ENCODE results near the gene SLC6A1.
A peak's percentile ranks its signal among the peaks of the same experiment; 100 is the strongest.

SLC6A1 gene

DNA sequence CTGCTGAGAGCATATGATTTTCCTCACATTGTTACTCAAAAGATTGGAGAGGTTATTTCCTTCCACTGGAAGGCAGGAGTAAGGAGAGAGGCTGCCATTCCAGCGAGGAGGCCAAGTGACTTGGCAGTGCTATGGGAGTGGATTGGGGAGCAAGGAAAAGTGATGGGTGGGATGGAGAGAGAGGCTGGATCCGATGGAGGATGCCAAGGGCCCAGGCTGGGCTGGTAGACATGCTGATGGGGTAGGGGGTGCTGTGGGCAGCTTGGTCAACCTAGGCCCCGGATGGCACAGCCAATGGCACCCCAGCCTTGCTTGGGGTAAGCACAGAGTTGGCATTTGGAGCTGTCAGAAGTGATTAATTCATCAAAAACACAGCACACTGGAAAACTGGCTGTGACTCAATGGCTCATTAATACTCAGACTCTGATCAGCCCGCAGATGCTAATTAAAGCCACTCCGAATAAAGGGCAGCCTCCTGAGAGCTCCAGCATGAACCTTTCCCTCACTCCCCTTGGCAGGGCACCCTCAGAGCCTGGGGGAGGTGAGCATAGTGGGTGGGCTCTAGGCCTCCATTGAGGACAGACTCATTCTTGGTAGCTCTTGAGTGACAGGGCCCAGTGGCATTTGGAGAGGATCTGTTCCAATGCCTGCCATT, 22.1 kb upstream of the SLC6A1 start:
- no peak for DNase-seq (ENCODE audit: low read depth)

DNA sequence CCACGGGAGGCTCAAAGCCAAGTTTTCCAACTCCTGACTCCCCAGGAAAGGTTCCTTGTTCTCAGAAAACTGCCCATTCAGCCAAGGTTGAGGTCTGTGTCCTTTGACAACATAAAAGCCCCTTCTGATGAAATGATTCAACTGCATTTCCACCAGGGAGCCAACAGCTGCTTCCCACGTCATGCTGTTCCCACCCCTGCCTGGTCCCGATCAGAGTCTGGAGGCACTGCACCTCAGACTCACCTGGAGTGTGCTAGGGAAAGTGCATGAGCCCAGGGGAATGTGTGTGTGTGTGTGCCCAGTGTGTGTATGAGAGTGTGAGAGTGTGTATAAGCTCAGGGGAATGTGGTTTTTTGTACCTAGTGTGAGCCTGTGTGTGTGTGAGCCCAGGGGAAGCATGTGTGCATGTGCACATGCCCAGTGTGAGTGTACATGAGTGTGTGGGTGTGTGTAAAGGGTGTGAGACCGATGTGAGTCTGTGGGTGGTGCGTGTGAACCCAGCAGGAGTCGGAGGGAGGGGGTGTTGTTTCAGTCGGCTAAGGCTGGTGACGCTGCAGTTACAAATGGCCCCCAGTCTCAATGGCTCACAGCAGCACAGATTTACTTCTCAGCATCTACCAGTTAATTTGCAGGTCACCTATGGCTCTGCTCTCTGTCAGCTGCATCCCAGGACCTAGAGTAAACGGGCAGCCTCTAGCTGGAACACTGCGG, 20.3 kb upstream of the SLC6A1 start:
- no peak for DNase-seq (ENCODE audit: low read depth)

DNA sequence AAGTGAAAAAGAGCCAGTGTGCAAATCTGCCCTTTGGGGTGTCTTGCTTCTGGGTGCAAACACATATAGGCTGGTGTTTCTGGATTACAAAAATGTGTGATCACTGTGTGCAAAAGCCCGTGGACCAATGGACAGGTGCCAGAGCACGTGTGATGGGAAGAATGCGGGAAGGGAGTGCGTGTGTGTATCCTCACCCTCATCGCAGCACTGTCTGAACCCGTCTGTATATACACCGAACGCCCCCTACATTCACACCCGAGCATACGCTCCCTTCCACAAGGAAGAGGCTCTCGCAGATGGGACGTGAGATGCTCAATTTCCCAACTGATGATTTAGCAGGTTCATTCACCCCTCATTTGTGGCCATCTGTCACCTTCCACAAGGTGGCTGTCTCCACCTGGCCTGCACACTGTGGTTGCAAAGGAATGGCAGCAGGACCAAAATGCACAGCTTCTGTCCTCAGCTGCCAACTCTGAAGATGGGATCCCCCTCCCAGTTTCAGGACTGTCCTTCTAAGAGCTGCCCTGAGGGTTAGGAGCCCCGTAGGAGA, 19.4 kb upstream of the SLC6A1 start:
- DNase-seq (ENCODE audit: low read depth), result no peak

DNA sequence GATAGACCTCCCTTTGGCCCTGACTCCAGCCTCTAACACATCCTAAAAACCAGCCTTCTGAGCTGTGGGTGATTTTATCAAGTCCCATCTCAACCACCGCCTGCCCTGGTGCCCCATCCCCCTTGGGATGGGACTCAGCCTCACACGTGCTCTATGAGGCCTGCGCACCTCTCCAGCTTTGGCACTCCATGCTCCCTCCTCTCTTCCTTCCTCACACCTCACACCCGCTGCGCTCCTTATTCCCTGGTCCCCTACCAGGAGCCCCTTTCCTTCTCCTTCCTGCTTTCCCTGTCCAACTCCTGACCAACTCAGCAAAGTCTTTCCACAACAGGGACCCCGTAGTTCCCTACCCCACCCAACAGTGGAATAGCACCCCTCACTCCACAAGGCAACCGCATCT, 18.4 kb upstream of the SLC6A1 start:
- no peak for DNase-seq (ENCODE audit: low read depth)

DNA sequence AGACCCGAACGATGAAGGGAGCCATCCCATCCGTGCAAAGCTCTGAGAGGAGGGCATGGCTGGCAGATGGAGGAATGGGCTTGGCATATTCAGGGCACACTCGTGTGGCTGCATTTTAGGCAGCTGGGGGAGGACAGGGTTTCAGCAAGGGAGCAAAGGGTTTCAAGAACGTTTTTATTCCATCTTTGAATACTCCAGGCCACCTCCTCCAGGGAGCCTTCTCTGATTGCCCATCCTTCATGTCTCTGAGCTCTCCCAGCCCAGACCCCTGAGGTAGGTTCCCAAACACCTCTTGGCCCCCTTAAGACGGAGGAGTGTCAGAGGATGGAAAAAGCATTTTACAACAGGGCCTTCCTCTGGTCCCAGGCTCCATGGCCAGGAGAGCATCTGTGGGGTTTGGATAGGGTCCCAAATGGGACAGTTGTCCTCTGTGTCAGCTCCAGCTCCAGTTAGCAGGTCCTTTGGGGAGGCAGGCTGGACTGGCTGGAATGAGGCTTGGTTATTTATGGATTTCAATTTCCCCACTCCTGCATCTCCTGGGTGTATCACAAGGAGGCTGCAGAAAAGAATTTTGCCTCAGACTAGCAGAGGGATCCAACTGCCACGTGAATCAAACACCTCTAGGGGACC, 17.7 kb upstream of the SLC6A1 start:
- DNase-seq (ENCODE audit: low read depth), result no peak

DNA sequence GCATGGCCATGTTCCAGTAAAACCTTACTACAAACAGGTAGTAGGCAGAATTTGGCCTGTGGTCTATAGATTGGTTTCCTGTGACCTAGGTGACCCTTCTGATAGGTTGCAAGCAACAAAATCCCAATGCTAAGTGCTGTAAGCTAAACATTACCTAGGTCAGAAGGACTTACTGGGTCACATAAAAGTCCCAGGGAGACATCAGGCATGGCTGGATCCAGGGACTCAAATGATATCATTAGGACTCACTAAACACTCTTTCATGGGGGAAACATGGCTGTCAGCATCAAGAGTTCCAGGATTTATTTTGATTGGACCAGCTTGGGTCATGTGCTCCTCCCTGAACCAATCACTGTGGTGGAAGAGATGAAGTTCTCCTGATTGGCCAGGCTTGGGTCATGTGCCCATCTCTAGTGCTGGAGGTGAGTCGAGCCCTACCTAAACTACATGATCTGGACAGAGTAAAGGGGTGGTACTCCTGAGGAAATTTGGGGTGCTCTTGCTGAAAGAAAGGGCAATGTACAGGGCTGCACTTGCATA, 16.8 kb upstream of the SLC6A1 start:
- no peak for DNase-seq (ENCODE audit: low read depth)

DNA sequence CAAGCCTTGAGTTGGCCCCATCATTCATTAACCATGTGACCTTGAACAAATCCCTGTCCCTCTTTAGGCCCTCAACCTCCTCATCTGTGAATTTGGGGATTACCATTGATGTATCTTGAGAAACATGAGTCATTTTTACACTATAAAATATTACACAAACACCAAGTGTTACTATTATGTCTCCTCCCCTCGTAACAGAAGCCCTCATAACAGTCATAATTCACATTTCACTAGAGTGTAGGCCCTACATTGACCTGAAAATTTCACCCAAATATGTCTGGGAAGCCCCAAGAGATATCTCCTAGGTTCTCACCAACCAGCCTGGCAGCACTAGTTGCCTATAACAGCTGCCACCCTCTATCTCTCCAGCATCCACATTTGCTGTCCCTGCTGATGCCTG, 15.8 kb upstream of the SLC6A1 start:
- no peak for DNase-seq (ENCODE audit: low read depth)

DNA sequence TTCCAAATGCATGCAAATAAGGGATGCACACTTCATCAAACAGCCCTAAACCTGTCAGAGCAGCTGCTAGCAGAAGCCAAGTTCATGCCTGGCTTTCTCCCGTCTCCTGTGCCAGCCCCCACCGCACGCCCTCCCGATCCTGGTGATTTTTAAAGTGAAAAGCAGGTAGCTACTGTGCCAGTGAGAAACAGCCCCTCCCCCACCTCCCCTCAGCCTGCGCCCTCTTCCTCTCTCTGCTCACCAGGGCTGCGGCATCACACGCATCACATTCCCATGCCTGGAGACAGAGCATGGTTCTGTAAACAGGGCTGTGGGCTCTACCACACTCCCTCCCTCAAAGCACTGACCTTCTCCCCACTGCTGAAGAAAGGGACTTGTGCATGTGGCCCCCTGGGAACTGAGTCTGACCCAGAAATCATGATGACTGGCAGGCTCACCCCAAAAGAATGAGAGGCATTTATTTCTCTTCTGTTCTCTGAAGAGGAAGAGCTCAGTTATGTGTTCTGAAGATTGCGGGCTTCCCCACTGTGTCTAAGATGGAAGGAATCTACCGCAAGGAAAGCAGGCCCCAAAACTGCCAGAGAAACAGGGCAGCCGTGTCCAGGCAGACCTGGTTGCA, 14.5 kb upstream of the SLC6A1 start:
- DNase-seq (ENCODE audit: low read depth), result no peak

DNA sequence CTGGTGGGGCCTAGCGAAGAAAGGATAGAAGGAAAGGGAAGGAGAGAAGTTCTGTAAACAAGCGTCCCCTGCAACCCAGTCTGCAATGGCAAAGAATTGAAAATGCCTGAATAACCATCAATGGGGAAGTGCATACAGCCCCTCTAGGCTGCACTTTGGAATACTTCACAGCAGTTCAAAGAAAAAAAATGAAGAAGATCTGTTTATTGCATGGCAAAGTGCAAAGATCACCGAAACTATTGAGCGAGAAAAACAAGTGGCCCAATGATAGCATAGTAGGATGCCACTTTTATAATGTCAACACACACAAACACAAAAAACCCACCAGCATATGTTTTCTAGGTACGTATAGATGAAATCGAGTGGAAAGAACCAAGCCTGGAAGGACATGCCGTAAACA, 13.6 kb upstream of the SLC6A1 start:
- DNase-seq (ENCODE audit: low read depth), result no peak

DNA sequence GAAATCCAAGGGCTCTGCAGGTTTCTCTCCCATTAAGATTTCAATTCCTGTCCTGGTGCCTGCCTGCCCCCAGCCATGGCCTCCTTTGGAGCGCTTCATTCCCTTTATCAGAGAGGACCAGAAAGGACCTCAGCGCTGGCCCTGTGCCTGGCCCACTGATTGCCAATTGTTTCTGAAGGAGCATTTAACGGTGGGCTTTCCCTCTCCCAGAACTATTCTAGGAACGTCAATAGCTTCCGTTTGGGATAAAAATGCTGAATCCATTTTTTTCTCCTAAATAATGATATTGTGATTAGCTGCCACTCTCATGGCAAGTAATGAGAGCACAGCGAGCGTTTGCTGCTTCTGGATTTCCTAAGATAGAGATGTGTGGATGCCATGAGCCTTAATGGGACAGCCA, 12.2 kb upstream of the SLC6A1 start:
- no peak for DNase-seq (ENCODE audit: low read depth)

DNA sequence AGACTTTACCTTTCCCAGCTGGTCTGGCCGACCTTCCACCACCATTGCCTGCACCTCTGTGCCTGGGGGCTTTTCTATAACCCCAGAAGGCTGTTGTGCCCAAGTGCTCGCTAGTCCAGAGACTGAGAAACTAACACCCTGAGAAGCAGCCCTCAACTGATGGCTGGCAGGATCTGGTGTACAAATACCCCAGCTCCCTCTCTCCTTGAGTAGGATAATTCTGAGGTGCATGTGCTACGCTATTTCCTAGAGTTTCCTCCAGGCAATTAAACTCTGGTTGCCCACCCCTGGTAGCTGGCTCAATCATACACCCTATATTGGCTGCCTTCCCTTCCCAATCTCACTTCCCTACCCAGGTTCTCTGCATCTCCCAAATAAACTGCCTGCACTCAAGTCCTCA, 11.5 kb upstream of the SLC6A1 start:
- DNase-seq (ENCODE audit: low read depth), result no peak

DNA sequence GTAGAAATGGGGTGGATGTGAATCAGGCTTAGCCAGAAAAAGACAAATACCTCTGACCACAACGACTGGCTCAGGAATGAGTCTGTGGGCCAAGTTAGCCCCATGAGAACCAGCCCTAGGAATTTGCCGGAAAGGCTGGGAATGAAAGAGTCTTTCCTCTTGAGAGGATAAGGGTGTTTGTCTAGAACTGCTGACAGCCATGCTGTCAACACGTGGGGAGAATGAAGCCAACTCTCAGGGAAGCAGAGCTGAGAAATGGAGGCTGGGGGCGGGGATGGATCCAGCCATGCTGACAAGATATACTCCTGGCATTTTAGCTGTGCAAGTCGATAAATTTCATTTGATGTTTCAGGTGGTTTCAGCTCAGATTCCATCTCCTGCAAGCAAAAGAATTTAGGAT, 10.6 kb upstream of the SLC6A1 start:
- DNase-seq (ENCODE audit: low read depth), result no peak

DNA sequence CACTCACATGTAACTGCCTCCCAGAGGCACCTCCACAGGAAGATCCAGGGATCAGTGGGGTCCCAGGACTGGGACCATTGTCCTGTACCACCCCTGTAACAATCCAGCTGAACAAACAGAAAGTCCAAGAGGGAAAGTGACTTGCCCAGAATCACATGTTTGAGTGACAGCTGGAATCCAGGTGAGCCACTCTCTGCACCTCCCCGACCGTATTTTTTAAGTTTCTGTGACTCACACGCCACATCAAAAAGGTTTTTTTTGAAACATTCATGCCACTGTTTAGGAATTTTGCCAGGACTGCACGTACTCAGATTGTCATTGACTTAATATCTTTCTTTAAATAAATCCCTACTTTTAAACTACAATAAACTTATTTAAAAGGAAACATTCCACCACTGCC, 9.8 kb upstream of the SLC6A1 start:
- DNase-seq (ENCODE audit: low read depth), result no peak

DNA sequence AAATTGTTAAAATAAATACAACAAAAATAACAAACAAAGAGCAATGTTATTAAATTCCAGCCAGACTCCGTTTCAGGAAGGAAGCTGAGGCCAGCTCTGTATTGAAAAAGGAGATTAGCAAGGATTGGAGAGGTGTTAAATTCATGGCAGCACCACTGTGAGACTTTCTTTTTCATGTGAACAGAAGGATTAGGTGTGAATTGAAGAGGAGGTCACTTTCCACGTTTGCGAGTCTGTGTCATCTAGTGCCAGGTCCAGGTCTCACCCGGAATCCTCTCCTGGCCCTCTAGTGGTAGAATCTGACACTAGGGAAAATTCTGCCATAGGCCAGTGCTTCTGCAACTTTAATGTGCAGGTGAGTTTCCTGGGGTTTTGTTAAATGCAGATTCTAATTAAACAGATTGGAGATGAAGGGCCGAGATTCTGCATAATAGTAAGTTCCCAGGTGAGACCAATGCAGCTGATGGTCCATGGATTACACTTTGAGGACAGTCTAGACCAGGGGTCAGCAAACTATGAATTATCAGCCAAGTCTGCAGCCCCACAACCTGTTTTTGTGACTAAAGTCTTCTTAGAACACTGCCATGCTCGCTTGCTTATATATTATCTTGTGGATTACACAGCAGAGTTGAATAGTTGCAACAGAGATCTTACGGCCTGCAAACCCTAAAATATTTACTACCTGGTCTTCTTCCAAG, 9.2 kb upstream of the SLC6A1 start:
- DNase-seq (ENCODE audit: low read depth), result peak; percentile 5

DNA sequence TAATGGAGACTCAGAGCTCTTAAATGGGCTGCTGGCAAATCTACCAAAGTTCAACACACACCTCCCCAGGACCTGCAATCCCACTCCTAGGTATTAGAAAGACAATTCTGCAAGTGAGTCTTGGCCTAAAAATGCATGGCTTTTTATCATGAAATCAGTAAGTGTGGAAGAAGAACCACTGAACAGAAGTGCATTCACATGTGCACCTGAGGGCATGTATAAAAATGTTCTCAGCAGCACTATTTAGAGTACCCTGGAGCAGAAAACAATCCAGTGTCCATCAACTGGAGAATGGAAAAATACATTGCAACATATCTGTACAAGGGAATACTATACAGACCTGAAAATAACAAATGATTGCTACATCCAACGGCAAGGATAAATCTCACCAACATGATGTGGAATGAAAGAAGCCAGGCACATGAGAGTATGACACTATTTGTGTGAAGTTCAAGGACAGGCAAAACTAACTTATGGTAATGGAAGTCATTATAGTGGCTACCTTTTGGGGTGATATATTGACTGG, 8.1 kb upstream of the SLC6A1 start:
- no peak for DNase-seq (ENCODE audit: low read depth)

DNA sequence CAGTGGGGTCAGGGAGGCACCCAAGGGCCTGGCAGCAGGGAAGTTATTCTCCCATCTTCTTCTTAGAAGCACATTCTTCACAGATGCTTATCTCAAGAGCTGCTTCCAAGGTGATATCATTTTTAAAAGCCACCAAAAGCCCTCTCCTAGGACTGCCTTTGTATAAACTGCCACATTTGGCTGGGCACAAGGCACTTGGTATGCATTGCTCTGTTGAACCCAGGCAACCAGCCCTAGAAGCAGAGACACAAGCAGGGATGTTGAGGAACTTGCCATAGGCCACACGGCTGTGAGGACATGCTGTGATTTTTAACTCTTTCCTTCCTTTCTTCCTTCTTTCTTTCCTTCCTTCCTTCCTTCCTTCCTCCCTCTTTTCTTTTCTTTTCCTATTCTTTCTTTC, 7.4 kb upstream of the SLC6A1 start:
- DNase-seq (ENCODE audit: low read depth), result no peak

DNA sequence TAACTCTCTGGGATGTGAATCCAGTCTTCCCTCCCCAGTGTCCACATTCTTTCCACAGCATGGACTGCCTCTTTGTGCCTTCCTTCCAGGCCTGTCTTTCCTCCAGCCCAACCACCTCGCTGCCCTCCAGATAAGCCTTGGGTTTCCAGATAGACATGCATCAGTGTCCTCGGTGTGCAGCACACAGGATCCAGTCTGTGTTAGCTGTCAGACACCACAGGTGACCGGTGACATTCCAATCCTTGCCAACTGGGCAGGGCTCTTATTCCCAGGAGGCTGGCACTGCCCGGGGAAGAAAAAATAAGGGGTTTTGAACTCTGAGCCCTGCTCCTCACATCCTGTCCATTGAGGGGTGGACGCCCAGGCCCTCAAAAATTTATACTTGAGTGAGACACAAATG, 6.0 kb upstream of the SLC6A1 start:
- no peak for DNase-seq (ENCODE audit: low read depth)

DNA sequence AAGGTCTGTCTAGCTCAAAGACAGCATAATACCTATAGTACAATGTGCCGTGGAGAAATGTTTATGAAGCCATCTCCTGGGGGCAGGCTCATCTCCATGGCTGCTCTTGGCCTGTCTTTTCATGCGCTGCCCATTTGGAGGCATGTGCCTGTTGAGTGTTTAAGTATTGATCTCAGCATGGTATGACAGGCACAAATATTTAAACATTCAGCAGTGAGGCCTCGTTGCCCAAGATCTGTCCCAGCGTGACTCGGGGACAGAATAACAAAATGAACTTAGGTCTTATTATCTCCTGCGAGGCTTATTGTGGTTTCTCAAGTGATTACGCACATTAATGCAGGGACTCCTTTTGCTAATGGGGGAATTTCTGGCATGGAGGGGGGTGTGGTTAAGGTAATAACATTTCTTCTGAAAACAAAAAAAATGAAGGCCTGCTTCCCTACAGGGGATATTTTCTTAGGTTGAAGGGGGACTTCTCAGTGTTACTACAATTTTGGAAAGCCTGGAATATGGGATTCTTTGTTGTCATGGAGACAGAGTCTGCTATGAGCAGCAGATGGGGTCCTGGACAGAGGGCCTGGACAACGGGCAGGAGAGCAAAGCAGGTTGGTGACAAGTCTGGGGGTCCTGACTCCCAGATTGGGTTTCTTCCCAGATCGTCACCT, 4.4 kb upstream of the SLC6A1 start:
- DNase-seq (ENCODE audit: low read depth), result no peak

DNA sequence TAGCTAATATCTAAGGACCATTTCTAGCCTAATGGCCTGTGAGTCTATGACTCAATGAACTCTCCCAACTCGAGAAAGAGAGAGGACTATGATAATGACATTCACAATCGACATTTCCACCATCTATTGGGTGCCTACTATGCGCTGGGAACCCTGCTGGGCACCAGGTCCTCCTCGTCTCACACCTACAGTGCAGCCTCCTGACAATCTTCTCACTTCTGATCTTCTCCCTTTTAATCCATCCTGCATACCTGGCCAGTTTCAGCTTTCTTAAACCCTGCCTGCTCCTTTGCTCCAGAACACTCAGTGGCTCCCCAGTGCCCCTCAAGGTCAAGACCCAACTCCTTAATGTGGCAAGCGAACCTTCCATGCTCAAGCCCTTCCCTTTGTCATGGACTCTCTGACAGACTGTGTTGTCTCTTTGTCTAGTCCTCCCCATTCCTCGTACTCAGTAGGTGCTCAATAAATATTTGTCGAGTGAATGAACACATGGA, 3.5 kb upstream of the SLC6A1 start:
- no peak for DNase-seq (ENCODE audit: low read depth)

DNA sequence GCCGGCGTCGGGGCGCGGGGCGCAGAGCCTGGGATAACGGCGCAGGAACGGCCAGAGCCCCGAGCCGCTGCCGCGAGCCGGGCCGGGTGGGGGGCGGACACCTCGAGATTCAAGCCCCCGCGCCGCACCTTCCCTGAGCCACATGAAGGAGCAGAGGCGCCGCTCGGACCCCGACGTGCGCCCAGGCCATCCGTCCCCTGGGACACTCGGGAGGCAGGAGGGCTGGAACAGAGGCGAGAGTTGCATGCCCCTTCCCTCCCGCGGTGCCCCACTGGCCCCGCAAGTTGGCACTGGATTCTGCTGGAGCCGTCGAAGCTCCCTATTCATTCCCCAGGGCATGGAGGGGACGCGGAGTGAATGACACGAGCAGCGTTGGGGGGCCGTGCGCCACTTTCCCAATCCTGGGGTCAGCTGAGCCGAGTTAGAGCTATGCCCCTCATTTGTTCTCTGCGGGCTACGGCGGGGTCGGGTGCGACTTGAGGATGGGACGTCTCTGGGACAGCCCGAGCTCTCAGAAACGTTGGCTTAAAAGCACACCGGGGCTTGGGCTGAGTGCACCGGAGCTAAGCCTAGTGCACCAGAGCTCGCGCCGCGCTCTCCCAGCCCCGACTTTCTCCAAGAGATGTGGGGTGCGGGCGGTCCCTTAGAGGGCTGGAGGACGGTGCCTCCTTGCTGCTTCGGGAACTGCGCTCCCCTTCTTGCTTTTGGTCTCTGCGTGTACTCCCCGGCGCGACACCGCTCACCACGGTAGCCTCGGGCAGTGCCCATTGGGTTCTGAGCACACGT, 588 bp downstream of the SLC6A1 start:
- no peak for DNase-seq (ENCODE audit: low read depth)

All from activated T-cell treated with anti-CD3 and anti-CD28 coated beads for 24 hours (primary cell).